ENCODE data around the gene PEMT.

Gene PEMT

DNA sequence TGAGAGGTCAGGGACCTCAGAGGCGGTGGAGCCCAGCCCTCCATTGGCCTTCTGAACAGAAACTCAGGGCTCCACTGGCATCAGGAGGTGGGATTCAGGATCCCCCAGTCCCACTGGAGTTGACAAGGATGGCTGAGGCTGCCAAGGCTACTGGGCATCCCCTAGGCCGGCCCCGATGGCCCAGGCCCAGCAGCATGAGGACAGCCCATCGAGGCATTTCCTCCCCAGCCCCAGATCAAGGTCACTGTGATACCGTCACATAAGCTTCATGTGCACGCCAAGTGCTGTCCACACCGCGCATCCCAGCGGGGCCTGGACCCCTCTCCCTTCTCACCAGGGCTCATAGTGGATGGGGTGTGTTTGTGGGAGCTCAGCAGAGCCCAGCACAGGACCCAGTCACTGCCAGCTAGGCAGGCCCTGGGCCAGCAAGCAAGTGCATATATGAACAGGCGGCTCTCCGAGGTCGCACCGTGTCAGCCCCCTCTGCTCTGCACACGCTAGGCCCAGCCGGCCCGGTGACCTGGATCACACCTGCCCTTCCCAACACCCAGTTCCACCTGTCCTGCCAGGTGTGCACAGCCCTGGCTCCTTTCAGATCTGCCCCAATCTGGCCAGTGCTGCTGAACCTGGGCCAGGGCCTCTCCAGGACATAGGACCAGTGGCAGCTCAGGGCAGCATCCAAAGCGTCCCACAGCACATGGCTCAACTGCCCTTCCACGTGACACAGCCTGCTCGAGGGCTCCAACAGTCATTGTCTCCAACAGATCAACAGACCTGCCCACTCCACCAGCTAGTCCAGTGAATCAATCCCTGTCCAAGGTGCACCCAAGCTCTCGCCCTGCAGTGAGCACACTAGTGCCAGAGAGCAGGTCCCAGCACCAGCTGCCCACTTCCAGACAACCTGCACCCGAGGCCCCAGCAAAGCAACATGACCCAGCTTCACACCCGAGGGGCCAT is 62.5 kb downstream of the PEMT start:
- DNase-seq = no peak

DNA sequence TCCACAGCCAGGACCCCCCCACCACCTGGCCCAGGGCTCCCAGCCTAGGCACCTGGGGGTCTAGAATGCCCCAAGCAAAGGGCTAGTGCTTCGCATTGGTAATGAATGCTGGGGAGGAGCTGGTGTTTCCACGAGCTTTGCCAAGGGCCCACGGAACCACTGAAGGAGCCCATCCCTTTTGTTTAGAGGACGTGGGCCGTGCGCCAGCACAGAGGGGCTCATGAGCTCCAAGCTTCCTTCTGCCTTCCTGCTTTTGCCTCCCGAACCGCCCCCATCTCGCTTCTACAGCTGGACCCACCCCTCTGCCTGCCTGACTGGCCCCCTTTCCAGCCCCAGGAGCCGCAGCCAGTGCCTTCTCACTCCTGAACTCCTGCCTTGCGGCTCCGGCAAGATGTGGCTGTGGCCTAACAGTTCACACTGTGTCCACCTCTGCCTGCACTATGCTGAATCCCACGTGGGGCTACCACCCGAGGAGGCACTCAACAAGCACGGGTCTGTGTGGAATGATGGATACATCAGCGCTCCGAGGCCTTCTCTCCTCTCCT is 63.5 kb downstream of the PEMT start:
- DNase-seq = no peak

DNA sequence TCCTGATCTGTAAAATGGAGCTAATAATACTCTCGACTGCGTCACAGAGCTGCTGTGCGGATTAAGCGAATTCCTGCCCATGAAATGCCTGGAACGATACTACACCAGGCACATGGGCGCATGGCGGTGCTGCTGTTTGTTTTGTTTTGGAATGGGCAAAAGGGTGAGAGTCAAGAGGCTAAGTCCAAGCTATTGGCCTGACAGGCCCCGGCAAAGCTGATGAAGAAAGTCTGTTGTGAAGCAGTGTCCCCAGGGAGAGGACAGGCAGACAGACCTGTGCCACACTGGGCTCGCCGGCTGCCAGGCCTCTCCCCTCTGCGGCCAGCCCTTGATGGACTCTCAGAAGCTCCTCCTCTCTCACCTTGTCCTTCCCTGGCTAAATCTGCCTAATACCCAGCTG is 64.0 kb downstream of the PEMT start:
- DNase-seq = no peak

DNA sequence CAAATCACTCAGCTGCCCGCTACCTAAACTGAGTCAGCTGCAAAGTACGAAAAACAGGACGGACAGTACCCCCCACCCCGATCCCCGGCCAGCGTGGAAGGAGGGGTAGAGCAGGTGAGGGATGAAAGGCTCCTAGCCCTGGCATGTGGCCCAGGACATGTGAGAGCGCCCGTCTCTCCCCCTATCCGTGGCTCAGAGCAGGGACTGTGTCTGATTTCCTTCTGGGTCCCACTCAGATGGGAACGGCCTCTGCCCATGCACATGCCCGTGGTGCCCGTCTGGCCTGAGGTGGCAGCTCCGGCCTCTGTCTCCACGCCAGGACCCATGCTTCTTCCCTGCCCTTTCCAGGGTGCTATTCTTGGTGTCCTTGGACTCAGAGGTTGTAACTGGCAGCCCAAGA is 65.1 kb downstream of the PEMT start:
- DNase-seq = no peak

DNA sequence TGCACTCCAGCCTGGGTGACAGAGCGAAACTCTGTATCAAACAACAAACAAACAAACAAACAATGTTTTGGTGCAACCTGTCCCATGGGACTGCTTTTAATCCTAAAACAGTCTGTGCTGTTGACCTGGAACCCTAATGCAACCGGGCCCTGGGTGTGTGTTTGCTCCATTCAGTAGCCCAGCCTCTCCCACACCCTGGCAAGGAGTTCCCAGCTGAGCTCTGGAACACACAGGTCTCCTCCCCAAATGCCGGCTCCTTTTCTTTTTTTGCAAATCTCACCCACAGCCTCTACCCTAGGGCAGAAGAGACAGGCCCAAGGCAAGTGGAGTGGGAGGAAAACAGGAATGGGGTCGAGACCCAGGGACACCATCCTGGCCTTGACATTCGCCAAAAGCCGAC is 65.6 kb downstream of the PEMT start:
- no peak for DNase-seq

DNA sequence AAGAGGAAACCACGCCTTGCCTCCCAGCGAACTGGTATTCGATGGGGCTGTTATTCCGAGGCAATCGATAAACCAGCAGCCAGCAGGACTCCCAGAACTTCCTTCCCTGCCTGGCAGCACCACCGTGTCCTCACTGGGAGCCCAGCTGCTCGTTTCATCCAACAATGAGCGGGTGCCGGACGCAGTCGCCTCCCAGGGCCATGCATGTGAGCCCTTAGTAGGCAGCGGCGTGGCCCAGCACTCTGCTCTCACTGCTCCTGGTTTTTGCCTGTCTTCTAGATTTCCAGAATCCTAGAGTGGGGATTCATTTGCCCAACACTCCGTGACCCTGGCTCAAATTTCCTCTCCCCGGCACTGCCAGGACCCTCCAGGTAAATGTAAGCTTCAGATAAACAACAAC is 66.2 kb downstream of the PEMT start:
- DNase-seq = no peak

DNA sequence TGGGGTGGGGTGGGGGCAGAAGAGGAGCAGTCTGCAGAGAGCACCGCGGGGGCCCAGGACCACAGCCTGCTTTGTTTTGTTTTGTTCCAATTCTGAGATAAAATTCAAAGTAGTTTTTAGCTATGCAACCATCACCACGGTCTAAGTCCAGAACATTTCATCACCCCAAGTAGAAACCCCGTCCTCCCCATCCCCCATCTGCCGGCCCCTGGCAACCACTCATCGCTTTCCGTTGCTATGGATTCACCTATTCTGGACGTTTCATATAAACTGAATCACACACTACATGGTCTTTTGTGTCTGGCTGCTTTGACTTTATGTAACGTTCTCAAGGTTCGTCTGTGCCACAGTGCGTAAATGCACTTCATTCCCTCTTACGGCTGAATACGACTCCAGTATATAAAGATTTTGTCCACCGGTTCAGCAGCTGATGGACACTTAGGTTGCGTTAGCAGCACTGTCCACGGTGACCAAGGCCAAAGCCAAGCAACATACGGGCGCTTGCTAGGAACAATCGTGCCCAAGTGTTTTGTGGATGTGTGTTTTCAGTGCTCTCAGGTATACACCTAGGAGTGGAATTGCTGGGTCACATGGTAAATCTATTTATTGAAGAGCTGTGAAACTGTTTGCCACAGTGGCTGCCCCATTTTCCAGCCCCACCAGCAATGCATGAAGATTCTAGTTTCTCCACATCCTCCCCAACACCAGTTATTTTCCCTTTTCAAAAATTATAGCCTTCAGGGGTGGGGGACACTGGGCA is 67.6 kb downstream of the PEMT start:
- DNase-seq = no peak

DNA sequence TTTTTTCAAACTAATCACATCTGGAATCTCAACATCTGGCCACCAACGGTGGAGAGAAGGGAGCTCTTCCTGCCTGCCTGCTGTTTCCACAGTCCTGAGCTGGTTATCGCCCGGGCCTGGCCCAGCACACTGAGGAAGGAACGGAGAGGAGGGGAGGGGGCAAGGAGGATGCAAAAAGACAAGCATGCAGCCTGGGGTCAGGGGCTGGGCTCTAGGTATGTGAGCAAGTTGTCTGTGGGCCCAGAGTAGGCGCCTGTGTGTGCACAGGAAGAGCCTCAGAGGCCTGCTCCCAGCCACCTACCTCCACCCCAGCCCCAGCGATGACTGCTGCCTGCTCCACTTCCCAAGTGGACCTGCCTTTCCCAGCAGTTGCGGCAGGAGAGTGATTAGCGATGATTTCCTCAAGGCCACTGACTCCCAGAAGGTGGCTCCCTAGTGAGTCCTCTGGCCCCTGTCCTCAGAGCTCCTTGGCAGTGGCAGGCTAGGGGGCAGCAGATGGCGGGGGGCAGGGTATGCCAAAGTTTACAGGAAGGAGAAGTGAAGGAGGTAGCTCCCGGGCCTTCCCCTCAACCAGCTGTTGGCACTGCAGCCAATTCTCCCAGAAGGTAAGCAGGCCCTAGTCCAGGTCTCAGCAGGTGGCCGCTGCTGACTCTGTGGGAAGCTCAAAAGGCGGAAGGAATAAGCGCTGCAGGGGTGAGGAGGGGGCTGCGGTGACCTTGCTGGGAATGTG is 68.3 kb downstream of the PEMT start:
- no peak for DNase-seq

DNA sequence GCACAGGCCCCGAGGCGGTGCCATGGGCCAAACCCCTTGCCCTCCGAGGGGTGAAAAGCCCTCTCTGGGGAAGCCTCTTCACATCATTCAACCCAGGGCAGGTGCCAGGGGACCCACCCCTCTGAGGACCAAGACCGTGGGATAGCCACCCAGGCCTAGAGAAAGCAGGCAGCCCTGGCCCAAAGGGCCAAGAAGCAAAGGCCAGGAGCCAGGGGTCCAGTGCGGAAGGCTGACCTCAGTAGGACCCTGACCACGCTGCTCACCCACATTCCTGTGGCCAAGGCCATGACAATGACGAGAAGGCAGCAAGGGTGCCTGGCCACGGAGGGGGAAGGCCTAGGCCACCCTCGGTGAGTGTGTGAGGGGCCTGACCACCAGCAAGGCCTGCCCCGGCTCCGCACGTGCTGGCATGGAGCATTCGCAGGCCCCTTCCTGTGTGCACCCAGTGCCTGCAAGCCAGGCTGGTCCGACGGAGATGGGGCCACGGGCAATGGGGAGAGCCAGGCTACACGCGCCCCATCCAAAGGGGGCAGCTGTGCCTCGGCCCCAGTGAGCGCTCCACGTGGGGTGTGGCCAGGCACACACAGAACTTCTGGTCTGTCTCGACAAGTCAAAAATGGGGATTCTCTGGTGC is 70.8 kb downstream of the PEMT start:
- DNase-seq = no peak

DNA sequence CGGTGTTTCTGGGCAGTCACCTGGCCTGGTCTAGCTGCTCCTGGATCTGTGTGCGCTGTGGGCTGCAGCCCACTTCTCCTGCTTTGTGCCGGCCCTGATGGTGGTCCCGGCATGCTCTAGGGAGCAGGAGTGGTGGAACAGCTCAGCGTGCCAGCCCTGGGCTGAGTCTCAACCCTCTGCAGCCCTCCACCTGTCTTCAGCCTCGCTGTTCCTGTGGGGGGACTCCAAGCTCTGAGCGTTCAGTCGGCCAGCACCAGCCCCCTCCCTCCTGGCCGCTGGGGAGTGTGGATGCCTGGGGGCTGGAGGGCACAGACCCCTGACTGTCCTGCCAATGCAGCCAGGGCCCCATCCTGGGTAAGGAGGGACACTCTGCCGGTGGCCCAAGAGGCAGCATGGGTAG is 71.6 kb downstream of the PEMT start:
- DNase-seq = no peak

DNA sequence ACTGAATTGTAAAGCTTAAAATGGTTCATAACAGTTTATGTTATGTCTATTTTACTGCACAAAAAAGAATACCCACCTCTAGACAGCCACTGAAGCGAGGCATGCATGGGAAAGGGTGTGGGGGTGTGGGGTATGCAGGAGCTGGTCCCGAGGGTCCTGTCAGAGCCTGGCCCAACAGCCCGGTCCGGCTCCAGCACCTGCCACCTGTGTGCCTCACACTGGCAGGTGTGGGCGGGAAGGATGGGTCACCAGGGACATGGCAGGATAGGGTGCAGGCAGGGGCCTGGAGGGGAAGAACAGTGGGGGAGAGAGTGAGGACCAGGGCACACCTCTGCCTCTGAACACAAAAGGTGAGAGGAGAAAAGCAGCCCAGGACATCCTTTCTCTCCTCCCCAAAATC is 72.6 kb downstream of the PEMT start:
- no peak for DNase-seq

DNA sequence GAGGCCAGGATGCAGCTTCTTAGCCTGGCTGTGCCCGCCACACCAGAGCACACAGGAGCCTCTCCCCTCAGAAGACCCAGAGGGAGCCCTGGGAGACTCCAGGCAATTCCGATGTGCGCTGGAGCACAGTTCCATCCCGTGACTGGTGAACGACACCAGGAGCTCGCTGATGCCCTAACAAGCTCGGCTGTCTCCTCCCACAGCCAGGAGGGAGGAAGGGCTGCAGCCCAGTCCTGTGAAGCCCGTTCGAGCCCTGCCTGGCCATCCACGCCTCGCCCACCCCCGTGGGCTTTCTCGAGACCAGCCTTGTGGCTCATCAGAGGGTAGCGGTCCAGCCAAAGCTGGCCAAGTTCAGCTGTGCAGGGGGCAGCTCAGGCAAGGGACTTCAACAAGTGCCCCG is 73.5 kb downstream of the PEMT start:
- DNase-seq = no peak

DNA sequence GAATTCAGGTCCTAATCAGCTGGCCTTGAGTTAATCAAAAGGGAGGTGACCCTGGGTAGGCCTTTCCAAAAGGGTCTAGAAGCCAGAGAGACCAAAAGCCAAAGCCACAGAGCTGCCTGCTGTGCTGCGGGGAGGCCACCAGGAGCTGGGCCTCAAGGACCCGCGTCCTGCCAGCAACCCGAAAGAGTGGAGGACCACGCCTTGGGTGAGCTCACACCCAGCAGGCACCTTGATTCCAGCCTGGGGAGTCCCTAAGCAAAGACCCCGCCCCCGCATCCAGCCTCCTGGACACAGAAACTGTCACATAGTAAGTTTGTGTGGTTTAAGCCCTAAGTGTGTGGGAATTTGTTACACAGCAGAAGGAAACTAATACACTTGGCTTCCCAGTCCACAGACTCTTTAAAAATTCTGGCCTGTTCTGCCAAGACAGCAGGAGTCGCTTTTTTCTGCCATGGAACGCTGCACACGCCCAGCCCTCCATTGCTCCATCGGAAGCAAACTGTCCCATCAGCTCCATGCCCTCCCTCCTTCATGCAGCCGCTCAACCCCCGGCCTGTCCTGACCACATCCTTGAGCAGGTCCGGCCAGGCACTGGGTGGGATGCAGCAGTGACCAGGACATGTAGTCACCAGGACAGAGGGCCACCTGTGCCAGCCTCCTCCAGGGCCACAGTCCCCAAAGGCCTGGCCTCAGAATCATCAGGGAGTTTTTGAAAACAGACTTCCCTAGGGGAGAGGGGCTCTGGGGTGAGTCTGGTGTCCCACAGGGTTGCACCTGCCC is 74.4 kb downstream of the PEMT start:
- DNase-seq = no peak

DNA sequence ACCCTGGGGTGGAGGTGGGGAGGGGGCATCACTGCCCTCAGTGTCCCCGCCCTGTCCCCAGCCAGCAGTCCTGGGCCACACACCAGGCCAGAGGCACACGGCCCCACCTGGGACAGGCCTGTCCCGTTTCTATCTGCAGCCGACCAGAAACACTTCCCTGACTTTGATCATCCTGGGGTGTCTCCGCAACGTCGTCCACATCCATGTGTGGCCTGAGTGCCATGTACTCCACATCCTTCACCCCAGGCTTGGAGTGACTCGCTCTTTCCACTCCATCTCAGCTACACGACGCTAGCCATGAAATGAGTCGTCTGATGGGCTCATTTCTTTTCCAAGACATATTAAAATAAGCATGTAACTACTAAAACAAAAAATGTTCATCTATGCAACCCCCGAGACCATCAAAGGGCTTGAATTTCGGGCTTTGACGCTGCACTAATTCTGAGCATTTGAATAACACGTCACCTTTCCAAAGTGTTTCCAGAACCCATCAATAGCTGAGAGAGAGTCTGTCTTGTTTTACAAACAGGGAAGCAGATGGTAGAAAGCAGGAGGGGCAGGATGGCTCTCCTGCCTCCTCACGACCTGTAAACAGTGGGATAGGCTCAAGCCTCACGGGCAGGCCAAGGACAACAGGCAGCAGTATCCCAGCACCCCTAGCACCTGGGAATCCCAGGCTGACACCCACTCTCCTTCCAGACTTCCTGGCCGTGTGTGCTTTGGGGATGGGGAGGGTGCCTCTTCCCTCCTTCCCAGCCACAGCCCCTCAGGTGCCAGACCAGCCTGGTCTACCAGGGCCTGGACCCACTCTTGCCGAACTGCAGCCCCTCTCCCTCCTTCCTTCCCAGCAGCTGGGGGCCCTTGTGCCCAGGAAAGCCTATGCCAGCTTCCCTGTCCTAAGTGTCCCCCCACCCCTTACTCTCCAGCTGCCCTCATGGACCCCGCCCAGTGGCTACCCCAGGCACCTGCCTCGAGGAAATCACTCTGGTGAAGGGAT is 75.3 kb downstream of the PEMT start:
- no peak for DNase-seq

DNA sequence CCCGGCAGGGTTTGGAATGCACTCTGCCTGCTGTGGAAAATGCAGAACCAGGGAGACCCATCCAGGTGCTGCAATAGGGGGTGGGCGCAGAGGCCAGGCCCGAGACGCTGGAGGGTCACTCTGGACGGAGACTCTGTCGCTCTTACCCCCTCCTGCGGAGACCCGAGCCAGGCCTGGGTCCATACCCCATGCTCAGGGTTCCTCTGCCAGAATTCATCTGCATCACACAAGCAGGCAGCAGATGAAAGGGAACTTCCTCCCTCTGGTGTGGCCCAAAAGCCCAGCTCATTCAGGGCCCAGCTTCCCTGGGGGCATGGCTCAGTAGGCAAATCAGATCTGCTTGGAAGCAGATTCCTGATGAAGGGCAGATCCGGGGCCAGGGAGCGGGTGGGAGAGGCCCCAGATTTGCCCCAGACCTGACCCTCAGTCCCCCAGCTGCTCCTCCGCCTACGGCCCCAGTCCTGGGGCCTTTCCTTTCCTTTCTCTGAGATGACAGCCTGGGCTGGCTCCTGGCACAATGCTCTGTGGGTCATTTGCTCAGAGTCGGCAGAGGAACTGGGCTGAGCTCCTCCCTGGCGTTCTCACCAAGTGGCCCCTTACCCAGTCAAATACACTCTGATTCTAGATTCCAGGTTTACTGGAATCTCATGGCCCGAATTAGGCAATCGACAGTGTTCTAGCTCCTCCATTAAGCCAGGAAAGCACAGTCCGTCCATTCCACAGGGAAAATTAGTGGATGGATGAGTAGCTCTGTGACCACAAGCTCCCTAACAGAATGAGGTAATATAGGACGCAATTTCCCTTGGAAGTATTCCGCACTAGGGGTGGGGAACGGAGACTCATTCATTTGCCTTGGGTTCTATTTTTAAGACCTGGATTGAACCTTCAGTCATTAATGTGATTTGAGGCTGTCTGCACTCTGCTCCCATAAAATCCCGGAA is 76.2 kb downstream of the PEMT start:
- DNase-seq = no peak

DNA sequence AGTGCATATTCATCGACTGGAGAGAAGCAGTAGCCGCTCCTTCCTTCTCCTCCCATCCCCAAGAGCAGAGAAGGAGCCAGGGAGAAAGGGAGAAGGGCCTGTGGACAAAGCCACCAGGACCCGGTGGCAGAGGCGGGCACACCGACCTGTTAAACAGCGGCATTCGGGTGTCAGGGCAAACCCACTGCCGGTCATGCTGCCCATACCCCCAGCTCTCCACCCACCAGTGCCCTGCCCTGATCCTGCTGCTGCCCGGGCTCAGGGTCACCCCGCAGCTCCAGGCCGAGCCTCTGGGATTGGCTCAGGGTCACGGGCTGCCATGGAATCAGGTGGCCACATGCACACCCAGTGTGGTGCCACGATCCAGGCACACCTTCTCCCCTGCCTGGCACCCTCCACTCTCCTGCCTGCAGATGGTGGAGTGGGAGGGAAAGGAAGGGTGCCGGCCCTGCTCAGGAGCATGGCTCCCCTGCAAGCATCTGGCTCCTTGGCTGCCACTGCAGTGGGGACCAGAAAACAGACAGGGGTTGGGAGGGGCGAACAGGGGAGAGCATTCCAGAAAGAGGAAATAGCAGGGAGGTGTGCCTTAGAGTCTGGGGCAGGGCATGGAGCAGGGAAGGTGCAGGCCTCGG is 77.0 kb downstream of the PEMT start:
- no peak for DNase-seq

DNA sequence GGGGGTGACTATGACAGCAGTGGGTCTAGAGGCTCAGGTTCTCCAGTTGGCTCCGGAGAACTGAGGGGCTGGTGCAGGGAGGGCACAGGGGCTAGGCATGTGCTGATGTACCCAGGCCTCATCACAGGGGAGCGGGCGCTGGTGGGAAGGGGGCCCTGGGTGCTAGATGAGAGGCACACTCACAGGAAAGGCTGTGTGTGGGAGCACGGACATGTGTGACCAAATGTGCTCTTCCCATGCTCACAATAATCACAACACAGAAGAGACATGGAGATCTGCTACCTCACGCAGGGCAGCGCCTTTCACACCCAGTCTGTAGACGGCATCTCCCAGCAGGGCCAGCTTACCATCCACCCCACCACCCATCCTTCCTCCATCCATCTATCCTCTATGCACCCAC is 77.9 kb downstream of the PEMT start:
- no peak for DNase-seq

DNA sequence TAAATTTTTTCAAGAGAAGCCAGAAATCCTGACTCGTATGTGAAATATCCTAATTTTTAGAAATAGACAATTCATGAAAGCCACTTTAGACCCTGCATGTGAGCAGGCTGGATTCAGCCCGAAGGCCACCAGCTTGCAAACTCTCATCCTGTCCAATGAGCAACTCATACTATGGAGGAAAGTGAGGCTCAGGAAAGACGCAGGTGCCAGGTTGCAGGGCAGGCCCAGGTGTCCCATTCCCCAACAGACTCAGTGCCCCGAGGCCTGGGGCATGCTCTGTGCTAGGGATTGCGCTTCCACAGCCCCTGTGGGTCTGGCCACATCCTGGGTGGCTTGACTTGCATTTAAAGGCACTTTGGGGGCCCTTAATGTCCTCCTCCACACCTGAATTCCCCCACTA is 78.6 kb downstream of the PEMT start:
- DNase-seq = no peak
